ENCODE data around the gene PBX1.
A peak's percentile ranks its signal among the peaks of the same experiment; 100 is the strongest.

PBX1 gene

GRCh38 chr1:164703960-164704411, 145.0 kb downstream of the PBX1 start:
- no peak for DNase-seq

DNA sequence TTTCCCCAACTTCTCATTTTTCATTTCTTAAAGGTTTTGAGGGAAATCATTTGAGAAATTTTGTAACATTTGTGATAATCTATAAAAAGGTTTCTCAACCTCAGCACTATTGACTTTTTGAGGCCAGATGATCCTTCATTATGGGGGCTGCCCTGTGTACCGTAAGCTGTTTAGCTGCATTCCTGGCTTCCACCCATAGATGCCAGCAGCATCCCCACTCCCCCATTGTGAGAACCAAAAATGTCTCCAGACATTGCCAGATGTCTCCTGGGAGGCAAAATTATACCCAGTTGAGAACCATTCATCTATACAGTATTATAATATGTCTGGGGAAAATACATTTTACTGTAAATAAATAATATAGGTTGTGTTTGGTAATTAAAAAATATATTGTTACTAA, 146.0 kb downstream of the PBX1 start:
- DNase-seq, result peak; percentile 12

GRCh38 chr1:164706606-164706987, 147.6 kb downstream of the PBX1 start:
- DNase-seq, result no peak

- DNase-seq, result no peak
Measured at GRCh38 chr1:164707868-164708331, 148.9 kb downstream of the PBX1 start.

DNA sequence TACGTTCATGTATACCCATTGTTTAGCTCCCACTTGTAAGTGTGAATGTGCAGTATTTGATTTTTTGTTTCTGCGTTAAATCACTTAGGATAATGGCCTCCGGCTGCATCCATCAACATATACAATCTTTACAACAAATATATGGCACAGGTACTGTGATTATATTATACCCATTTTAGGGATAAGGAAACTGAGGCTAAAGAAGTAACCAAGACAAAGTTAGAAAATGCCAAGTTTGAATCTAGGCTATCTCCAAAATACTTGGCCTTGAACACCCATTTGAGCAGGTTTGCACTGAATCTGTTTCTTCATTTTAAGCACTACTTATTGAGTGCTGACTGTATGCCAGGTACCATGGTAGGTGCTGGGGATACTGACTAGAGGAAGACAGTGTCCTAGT, 149.6 kb downstream of the PBX1 start:
- no peak for DNase-seq

- DNase-seq, result no peak
Measured at GRCh38 chr1:164709126-164709525, 150.1 kb downstream of the PBX1 start.

GRCh38 chr1:164709541-164710278, 150.7 kb downstream of the PBX1 start:
- DNase-seq, result no peak

GRCh38 chr1:164712131-164713036, 153.4 kb downstream of the PBX1 start:
- DNase-seq, result no peak

DNA sequence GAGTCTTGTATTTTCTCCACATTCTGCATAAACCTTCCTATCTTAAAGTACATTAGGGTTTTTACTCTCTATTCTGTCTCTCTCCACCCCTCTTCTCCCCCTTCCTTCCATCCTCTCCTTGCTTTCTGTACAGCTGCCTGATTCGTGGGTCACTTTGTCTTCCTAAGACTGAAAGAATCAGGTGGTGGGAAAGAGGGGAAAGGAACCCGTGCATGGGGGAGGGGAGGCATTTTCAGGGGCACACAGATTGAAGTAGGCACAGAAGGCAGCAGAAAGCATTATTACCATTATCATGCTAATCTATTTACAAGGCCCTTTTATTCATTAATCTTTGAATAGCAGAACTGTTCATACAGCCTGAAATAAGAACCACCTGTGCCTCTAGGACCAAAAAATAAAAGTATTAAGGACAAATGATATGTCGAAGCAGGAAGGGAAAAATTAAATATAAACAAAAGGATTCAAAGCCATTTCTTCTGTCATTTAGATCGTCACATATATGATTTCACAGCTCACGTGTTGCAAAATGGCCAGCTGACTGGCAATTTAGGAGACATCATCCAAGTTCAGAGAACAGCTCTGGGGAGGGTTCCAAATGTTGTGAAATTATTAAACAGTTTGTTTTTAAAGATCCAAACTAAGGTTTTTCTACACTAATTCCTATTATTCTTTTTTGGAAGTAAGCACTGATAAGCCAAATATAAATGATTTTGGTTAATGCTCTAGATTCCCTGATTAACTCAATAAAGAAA, 154.6 kb downstream of the PBX1 start:
- no peak for DNase-seq

- DNase-seq, result no peak
Measured at GRCh38 chr1:164716992-164717703, 158.2 kb downstream of the PBX1 start.

DNA sequence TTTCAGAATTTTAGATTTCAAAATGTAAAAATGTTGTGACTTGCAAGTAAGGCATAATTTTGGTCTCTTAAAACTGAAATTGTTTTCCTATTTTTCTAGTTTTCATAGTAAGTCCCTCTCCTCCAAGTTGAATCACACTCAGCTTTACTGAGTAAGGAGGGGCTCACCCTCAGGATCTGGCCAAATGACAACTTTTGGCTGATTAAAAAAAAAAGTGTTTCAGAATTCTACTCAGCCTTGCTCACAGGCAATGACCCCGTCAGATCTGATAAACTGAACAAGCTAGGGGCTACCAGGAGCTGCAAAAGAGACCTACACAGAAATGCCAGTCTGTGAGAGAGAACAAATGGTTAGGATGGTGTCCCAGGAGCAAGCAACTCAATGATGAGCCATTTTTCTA, 159.8 kb downstream of the PBX1 start:
- DNase-seq, result no peak

GRCh38 chr1:164719676-164720439, 160.9 kb downstream of the PBX1 start:
- no peak for DNase-seq

DNA sequence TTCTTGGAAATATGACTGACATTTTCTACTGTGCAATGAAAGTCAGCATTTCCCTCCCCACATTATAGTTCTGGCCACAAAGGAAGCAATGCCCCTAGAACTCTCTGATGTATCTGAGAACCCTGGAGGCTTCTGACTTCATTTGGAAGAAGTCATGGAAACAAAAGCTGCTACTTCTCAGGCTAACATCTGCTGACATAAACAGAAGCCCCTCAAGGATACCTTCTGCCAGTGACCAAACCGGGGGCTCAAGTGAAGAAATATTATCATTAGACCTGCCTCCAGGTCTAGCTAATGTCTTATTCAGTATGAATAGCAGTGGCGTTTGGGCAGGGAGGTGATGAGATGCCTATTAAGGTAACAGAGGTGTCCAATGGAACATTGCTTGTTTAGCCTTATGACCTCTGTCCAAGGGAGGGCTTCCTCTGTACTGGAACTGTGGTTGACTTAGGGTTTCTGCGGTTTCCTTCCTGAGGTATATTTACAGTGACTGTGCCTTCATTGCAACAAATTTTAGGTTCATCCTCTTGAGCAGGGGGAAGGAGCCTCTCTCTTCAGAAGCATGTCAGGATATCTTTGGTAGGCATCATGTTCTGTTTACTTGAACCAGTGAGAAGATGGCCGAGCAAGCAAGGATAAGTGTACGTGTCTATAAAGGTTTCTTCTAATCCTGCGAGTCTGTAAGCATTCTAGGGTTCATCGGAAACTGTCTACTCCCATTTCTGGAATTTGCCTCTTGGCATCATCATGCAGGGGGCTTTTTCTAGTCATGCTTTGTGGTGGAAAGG, 161.7 kb downstream of the PBX1 start:
- no peak for DNase-seq

GRCh38 chr1:164721228-164721496, 162.2 kb downstream of the PBX1 start:
- no peak for DNase-seq

- DNase-seq, result no peak
Measured at GRCh38 chr1:164723296-164723798, 164.4 kb downstream of the PBX1 start.

GRCh38 chr1:164725401-164725800, 166.4 kb downstream of the PBX1 start:
- DNase-seq, result no peak

DNA sequence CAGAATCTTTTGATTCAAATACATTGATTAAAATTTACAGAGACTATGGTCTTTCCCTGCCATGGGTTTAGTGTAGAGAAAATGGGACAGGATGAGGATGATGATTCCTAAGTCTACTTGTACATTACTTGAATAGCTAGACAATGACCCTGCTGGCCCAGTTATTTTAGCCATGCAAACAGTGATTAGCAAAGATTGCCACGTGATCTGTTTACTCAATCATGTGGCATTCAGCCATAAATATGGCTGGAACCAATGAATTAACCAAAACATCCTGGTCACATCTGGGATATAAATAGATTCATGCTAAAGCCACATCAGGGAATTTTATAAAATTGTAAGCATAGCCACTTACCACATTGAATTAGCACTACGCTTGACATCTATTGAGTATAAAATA, 167.3 kb downstream of the PBX1 start:
- DNase-seq, result no peak

- DNase-seq, result peak; percentile 39
Measured at GRCh38 chr1:164728719-164729118, 169.7 kb downstream of the PBX1 start.

DNA sequence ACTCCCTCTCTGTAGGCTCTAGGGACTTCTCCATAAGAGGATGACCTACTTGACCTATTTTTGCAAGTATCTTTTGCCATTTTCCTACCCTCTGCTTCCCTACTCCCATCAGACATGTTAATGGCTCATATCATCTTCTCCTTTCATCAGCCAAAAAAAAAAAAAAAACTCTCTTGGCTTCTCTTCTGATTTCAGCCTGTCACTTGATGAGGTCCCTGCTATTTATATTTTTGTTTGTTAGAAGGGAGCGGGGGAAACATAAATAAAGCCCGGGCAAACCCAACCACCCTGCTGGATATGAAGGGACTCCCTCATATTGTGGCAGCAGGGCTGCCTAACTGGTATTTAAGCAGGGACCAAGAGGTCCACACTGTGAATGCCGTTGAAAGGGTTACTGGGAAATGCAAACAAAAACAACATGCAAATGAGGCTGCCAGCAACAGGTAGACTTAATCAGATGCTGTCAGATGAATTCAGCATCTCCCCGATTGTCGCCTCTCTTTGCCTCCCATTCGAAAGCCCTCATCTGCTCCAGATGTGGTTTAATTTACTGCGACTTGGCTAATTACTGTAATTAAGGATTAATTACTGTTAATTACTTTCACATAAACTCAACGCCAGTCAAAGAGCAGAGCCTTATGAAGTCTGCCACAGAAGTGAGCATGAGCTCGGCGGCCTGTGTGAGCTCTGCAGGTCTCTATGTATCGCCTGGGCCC, 172.3 kb downstream of the PBX1 start:
- no peak for DNase-seq

- no peak for DNase-seq
Measured at GRCh38 chr1:164733070-164733469, 174.1 kb downstream of the PBX1 start.

Data from NCI-H1436 (cell line).